Measurements from ENCODE around the gene DNASE1L1. TPM values are rescaled to one million over a fixed set of nuclear protein-coding genes. Genes with fewer than 3 reads are reported as not detected.
"Not testable (repeated sequence)": the region's sequence is repeated elsewhere in the genome, so short reads cannot be mapped to it uniquely, and the experiment has no call there.

DNASE1L1 gene
- total RNA-seq, 2 experiments from 2014 or later, result 21.8 to 24.3 TPM

DNA sequence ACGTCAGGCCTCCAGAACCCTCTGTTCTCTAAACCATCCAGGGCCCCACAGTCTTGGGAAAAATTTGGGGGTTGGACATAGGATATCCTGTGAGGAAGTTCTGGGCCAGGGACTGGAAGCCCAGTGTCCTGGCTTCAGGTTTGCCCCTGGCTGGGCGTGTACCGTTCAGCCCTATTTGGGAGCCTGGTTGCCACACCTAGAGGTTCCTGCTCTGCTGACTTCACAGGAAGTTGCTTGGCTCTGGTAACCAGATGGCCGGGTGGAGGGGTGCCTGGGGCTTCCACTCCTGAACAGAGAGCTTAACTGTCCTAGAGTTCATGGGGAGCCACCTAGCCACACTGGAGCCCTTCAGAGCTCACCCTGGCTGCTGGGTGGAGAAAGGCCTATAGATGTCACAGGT lies 3.4 kb upstream of the DNASE1L1 start:
- Mint-ChIP-seq H3K9me3 (no peaks in the 10 kb centered on the region), H3K4me3 (peak overlapping the region; percentile 79), H3K27ac (peak overlapping the region; percentile 92), H3K4me1 (peaks cover 22% of the 10 kb centered on the region), H3K36me3 (ENCODE audit: low read depth) (peaks cover 23% of the 10 kb centered on the region), H3K27me3 (no peaks in the 10 kb centered on the region)
- DNase-seq, result peak; percentile 57
- ChIA-PET POLR2A (interaction anchor here (1.0 to 1.2 kb wide), 2 partner anchors 14 to 78 kb away, joined by 4 read pairs; partner anchors contain the start of genes RPL10 and SLC10A3), CTCF (interaction anchor here (0.9 to 1.8 kb wide), 3 partner anchors 11 to 17 kb away, joined by 4 to 6 read pairs (median 4); partner anchors contain the start of gene ATP6AP1)

DNA sequence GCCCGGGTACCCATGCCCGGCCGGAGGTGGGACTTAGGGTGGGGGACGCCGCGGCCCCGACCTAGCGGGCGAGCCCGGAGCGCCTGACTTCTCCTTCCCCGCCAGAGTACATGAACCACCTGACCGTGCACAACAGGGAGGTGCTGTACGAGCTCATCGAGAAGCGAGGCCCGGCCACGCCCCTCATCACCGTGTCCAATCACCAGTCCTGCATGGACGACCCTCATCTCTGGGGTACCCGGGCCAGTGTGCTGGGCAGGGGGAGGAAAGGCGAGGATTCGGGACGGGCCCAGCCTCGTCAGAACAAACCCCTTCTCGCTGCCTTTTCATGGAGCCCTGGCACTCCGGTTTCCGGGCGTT lies 2.9 kb upstream of the DNASE1L1 start:
- POLR2A ChIA-PET, result interaction anchor here (1.0 to 1.2 kb wide), 2 partner anchors 14 to 78 kb away, joined by 4 read pairs; partner anchors contain the start of genes RPL10 and SLC10A3
- peak overlapping the region; percentile 92 for H3K27ac Mint-ChIP-seq
- no peaks in the 10 kb centered on the region for H3K27me3 Mint-ChIP-seq
- no peaks in the 10 kb centered on the region for H3K9me3 Mint-ChIP-seq
- peaks cover 22% of the 10 kb centered on the region for H3K4me1 Mint-ChIP-seq
- peak; percentile 57 for DNase-seq
- H3K4me3 Mint-ChIP-seq, result peak overlapping the region; percentile 79
- CTCF ChIA-PET, result interaction anchor here (0.9 to 1.8 kb wide), 3 partner anchors 12 to 17 kb away, joined by 4 to 6 read pairs (median 4); partner anchors contain the start of gene ATP6AP1
- peaks cover 23% of the 10 kb centered on the region for H3K36me3 Mint-ChIP-seq (ENCODE audit: low read depth)

DNA sequence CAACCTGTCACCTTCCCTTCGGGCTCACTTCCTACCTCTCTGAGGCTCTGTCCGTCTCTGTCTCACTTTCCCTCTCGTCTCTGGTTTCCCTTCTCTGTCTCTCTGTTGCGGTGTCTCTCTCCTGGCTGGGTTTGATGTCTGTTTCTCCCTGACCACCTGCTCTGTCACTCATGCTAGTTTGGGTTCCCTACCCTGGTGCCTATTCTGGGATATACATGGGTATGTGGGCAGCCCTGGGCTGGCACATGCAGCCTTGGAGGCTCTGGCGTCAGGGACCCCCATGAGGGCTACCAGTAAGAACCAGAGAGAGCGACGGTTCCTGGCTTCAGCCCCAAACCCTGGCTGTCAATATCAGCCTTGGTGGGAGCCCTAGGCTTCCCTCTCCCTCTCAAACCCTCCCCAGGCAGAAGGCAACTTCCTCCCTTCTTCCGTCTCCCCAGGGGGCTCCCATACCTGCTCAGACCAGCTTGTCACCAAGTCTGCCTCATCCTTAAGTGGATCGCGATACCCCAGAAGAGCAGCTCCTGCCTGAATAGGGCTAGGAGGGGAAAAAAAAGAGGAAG lies 314 bp downstream of the DNASE1L1 start:
- ChIA-PET POLR2A (no interaction called here), CTCF (interaction anchor here (1.3 kb wide), 1 partner anchor 11 kb away, joined by 4 read pairs; no protein-coding TSS in a partner anchor)
- Mint-ChIP-seq H3K4me3 (peak overlapping the region; percentile 57), H3K27me3 (no peaks in the 10 kb centered on the region), H3K9me3 (no peaks in the 10 kb centered on the region), H3K4me1 (peaks cover 20% of the 10 kb centered on the region), H3K27ac (peak overlapping the region; percentile 72), H3K36me3 (ENCODE audit: low read depth) (peaks cover 13% of the 10 kb centered on the region)
- no peak for DNase-seq

DNA sequence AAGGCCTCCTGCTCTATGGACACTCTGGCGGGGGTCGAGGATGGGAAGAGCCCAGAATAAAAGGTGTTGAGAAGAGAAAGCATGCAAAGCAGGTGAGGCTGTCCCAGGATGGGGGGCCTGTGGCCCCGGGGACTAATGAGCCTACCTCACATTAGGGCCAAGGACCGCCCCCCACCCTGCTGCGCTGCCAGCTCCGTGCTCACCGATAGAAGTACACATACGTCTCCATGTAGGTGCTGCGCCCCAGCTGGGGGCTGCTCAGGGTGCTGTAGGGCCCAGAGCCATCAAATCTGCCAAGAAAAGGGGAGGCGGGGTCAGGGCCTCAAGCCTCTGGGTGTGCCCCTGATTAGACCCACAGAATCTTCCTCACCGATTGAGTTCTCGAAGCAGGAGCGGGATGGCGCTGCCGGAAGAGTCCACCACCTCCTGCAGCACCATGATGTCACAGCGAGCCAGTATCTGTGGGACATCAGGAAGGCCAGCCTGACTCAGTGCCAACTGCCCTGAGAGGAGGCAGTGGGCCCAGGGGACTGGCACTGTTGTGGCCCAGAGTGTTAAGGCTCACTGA lies 4.3 kb downstream of the DNASE1L1 start:
- no peaks in the 10 kb centered on the region for H3K27me3 Mint-ChIP-seq
- H3K36me3 Mint-ChIP-seq (ENCODE audit: low read depth), result peaks cover 16% of the 10 kb centered on the region
- H3K27ac Mint-ChIP-seq, result peak overlapping the region; percentile 46
- ChIA-PET CTCF (no interaction called here), POLR2A (no interaction called here)
- no peak for DNase-seq
- H3K9me3 Mint-ChIP-seq, result no peaks in the 10 kb centered on the region
- peaks cover 18% of the 10 kb centered on the region for H3K4me1 Mint-ChIP-seq
- no peak overlapping the region for H3K4me3 Mint-ChIP-seq

DNA sequence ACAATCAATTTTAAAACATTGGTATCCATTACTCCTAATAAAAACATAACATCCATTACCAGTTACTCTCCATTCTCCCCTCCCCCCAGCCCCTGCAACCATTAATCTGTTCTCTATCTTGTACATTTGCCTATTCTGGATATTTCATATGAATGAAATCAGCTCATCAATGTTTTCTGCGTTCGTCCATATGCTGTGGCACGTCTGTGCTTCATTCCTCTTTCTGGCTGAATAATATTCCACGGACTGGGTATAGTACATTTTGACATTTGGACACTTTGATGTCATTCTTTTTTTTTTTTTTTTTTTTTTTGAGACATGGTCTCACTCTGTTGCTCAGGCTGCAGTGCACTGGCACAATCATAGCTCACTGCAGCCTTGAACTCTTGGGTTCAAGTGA lies 5.2 kb downstream of the DNASE1L1 start:
- Mint-ChIP-seq H3K4me1 (peaks cover 17% of the 10 kb centered on the region), H3K27ac (no peak overlapping the region), H3K27me3 (no peaks in the 10 kb centered on the region), H3K4me3 (no peak overlapping the region), H3K36me3 (ENCODE audit: low read depth) (peaks cover 22% of the 10 kb centered on the region), H3K9me3 (no peaks in the 10 kb centered on the region)
- ChIA-PET CTCF (no interaction called here), POLR2A (no interaction called here)
- no peak for DNase-seq

DNA sequence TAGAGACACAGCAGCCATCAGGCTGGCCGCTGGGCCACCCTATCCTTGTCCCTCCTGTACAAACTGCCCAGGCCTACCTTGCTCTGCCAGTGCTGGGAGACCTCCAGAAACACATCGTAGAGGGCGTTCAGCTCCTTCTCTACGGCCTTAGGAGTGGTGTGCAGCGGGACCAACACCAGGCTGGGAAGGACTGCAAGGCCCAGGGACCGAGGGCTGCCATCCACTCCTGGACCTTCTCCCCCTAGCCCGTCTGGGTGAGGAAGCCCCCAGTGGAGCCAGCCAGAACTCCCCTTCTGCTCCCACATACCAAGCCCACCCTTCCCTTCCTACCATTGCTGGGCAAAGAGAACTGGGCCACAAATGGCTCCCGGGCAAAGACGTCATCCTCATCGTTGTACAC lies 5.9 kb downstream of the DNASE1L1 start:
- H3K36me3 Mint-ChIP-seq (ENCODE audit: low read depth), result peaks cover 24% of the 10 kb centered on the region
- H3K4me3 Mint-ChIP-seq, result no peak overlapping the region
- H3K27me3 Mint-ChIP-seq, result no peaks in the 10 kb centered on the region
- no peak overlapping the region for H3K27ac Mint-ChIP-seq
- ChIA-PET POLR2A (no interaction called here), CTCF (no interaction called here)
- no peaks in the 10 kb centered on the region for H3K9me3 Mint-ChIP-seq
- DNase-seq, result no peak
- peaks cover 12% of the 10 kb centered on the region for H3K4me1 Mint-ChIP-seq

DNA sequence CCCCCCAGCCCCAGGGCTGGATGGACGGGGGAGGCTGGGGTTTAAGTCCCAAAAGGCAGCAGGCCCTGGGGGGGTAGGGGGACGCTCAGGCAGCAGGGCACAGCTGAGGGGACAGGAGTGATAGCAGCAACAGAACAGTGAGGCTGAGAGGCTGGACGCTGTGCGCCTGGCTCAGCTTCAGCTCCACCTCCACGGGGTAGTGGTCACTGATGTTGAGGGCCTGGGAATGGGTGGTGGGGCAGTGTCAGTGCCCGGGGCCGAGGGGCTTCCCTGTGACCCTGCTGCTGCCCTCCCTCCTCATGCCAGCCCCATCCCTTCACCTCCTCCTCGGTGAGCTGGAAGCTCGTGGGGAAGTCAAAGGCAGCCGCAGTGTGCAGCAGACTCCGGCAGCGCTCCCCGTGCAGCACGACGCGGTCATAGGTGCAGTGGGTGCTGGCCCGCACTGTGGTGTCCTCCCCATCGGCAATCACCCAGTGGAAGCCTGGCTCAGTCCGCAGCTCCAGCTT lies 6.4 kb downstream of the DNASE1L1 start:
- DNase-seq, result no peak
- Mint-ChIP-seq H3K27ac (no peak overlapping the region), H3K27me3 (no peaks in the 10 kb centered on the region), H3K36me3 (ENCODE audit: low read depth) (peaks cover 26% of the 10 kb centered on the region), H3K4me3 (no peak overlapping the region), H3K4me1 (peaks cover 12% of the 10 kb centered on the region), H3K9me3 (no peaks in the 10 kb centered on the region)
- CTCF ChIA-PET, result interaction anchor here (0.6 kb wide), 1 partner anchor 12 kb away, joined by 3 read pairs; no protein-coding TSS in a partner anchor
- POLR2A ChIA-PET, result no interaction called here

DNA sequence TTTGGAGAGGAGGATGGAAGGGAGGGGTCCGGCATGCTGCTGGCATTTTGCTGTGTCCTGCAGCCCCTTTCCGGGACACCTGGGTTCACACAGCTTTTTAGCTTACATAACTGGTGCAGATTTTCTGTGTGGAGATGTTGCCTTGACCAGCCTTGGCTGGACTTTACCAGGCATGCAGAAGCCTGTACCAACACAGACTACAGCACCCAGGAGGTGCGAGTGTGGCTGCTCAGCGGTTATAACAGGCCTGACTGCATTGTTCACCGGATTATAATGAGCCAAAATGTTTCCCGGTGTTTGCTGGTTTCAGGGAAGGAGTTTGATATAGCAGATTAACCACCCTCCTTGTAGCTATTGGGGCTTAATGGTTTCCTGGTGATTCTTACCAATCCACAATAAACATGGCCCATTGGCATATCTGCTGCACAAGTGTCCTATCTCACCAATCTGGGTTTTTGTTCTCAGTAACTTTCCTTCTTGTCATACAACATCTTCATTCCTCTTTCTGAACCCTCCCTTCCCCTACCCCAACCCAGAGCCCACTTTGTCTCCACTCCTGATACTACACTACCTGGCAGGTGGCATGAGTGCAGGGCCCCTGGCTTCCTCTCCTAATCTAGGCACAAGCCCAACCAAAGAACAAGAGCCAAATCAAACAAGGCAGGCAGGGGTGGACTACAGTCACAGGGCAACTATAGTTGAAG lies 7.0 kb downstream of the DNASE1L1 start:
- no peak for DNase-seq
- peaks cover 12% of the 10 kb centered on the region for H3K4me1 Mint-ChIP-seq
- H3K4me3 Mint-ChIP-seq, result no peak overlapping the region
- H3K9me3 Mint-ChIP-seq, result no peaks in the 10 kb centered on the region
- H3K36me3 Mint-ChIP-seq (ENCODE audit: low read depth), result peaks cover 26% of the 10 kb centered on the region
- peak overlapping the region; percentile 36 for H3K27ac Mint-ChIP-seq
- no peaks in the 10 kb centered on the region for H3K27me3 Mint-ChIP-seq
- CTCF ChIA-PET, result interaction anchor here (0.6 kb wide), 2 partner anchors 12 to 74 kb away, joined by 3 to 6 read pairs; no protein-coding TSS in a partner anchor
- POLR2A ChIA-PET, result no interaction called here

DNA sequence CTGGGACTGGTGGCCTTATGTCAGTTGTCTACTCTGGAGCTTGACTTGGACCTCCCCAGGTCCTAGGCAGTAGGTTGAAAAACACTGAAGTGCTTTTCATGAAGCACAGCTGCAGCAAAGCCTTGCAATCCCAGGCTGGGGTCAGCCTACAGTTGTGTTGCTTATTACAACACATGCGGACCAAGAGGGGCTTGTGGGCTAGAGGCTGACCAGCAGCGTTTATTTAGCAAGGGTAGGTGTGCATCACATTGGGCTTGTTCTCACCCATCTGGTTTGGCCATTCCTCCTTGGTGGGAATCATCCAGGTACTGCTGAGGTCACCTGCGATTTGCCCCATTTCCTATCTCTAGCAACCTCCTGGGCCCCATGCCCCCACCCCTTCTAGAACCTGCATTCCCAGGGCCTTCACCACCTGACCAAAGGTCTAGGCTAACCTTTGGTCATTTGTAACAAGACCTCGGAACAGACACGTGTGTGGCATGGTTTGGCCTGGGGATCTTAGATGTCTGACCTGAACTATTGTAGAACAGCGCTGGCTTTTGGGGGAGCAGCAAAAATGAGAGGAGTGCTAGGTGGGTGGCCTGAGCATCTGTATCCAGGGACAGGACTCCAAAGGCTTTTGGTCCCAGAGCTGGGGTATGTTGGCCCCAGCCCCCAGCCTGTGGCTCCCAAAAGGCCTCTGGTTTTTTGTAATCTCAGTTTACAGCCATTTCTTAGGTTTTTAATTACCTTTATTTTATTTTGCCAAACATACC lies 7.8 kb downstream of the DNASE1L1 start:
- no peak for DNase-seq
- Mint-ChIP-seq H3K27me3 (no peaks in the 10 kb centered on the region), H3K27ac (peak overlapping the region; percentile 73), H3K4me1 (peaks cover 13% of the 10 kb centered on the region), H3K4me3 (peak overlapping the region; percentile 40), H3K9me3 (no peaks in the 10 kb centered on the region), H3K36me3 (ENCODE audit: low read depth) (peaks cover 26% of the 10 kb centered on the region)
- POLR2A ChIA-PET, result no interaction called here
- CTCF ChIA-PET, result interaction anchor here (0.6 to 2.1 kb wide), 2 partner anchors 9 to 75 kb away, joined by 6 to 12 read pairs; no protein-coding TSS in a partner anchor

DNA sequence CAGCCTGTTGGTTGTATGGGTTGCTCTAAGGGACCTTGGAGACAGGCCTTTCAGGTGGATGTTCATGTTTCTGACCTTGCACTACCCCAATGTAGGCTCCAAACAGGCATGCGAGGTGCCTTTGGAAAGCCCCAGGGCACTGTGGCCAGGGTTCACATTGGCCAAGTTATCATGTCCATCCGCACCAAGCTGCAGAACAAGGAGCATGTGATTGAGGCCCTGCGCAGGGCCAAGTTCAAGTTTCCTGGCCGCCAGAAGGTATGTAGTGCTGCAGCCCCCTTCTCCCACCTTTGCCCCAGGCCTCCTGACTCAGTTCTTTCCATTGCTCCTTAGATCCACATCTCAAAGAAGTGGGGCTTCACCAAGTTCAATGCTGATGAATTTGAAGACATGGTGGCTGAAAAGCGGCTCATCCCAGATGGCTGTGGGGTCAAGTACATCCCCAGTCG lies 8.7 kb downstream of the DNASE1L1 start:
- H3K9me3 Mint-ChIP-seq, POLR2A ChIA-PET, DNase-seq, H3K27me3 Mint-ChIP-seq: not testable (repeated sequence)
- peaks cover 13% of the 10 kb centered on the region for H3K4me1 Mint-ChIP-seq
- CTCF ChIA-PET, result interaction anchor here (1.7 to 2.1 kb wide), 2 partner anchors 10 to 20 kb away, joined by 3 to 12 read pairs; no protein-coding TSS in a partner anchor
- H3K36me3 Mint-ChIP-seq (ENCODE audit: low read depth), result peaks cover 26% of the 10 kb centered on the region
- H3K4me3 Mint-ChIP-seq, result peak overlapping the region; percentile 13
- peak overlapping the region; percentile 73 for H3K27ac Mint-ChIP-seq

DNA sequence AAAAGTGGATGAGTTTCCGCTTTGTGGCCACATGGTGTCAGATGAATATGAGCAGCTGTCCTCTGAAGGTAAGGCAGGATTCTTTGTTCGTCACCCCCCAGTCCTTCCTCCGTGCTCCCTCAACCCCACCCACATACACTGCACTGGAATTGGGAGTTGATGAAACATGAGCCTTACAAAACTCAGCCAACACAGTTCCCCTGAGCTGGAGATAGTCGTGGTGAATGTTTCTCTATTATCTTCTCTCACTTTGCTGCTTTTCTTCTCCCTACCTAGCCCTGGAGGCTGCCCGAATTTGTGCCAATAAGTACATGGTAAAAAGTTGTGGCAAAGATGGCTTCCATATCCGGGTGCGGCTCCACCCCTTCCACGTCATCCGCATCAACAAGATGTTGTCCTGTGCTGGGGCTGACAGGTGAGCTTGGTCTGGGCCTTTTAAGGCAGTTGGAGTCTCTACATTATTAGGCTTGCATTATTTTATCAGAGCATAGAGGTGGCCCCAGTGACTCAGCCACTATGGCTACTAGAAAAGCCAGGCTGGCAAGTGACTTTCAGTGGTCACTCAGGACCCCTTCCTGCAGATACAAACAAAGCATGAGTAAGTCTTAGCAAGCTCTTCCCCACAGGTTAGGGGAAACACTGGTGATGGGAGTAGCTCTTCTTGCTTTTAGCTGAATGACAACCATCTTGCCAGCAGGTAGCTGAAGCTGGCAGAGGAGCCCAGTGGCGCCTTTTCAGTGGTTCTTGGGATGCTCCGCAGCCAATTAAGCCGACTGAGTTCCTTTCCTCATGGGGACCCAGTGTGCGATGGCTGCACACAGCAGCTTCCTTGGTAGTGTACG lies 9.3 kb downstream of the DNASE1L1 start:
- H3K9me3 Mint-ChIP-seq, result no peaks in the 10 kb centered on the region
- DNase-seq, result peak; percentile 40
- H3K4me3 Mint-ChIP-seq, result peak overlapping the region; percentile 96
- ChIA-PET POLR2A (interaction anchor here (0.6 to 1.2 kb wide), 2 partner anchors 11 to 21 kb away, joined by 3 to 4 read pairs; partner anchors contain the start of gene TAFAZZIN), CTCF (interaction anchor here (1.3 to 2.1 kb wide), 4 partner anchors 10 to 72 kb away, joined by 3 to 12 read pairs (median 3); no protein-coding TSS in a partner anchor)
- H3K4me1 Mint-ChIP-seq, result peaks cover 13% of the 10 kb centered on the region
- peaks cover 26% of the 10 kb centered on the region for H3K36me3 Mint-ChIP-seq (ENCODE audit: low read depth)
- H3K27ac Mint-ChIP-seq, result peak overlapping the region; percentile 100
- H3K27me3 Mint-ChIP-seq, result no peaks in the 10 kb centered on the region
